Forelimb muscle (tissue), 1 donor: ENCODE data around the gene ZNF622. TPM values are rescaled to one million over a fixed set of nuclear protein-coding genes. Genes with fewer than 3 reads are reported as not detected.
A peak's percentile ranks its signal among the peaks of the same experiment; 100 is the strongest.
"Not testable (repeated sequence)": the region's sequence is repeated elsewhere in the genome, so short reads cannot be mapped to it uniquely, and the experiment has no call there.

ENCODE experiments used
- DNase-seq: peaks from one replicate; pipeline ENCODE4 v3.0.0-alpha.2; 2013; ENCODE audit warnings: low read depth
- polyA plus RNA-seq: library from polyadenylated mRNA; unstranded; fragments of 120-200 nt; gene quantifications from one replicate; pipeline ENCODE4 v1.2.1, GENCODE V29; 2013; ENCODE audit not compliant: insufficient read length

The ZNF622 gene
- polyA plus RNA-seq, 1 donor: 20.1 TPM

GRCh38 chr5:16480821-16481538, 15.4 kb upstream of the ZNF622 start:
- DNase-seq: no peak

DNA sequence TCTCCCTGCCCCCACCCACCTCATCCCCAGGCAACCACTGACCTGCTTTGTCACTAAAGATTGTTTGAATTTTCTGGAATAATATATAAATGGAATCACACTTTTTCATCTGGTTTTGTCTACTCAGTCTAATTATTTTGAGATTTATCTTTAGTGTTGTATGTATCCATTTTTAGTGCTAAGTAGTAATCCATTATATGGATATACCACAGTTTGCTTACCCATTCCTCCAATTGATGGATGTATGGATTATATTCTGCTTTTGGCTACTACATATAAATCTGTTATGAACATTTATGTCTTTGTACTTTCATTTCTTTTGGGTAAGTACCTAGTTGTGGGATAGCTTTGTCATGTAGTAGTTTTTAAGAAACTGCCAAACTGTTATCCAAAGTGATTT, 14.5 kb upstream of the ZNF622 start:
- DNase-seq: no peak

GRCh38 chr5:16477541-16477940, 11.9 kb upstream of the ZNF622 start:
- no peak for DNase-seq

DNA sequence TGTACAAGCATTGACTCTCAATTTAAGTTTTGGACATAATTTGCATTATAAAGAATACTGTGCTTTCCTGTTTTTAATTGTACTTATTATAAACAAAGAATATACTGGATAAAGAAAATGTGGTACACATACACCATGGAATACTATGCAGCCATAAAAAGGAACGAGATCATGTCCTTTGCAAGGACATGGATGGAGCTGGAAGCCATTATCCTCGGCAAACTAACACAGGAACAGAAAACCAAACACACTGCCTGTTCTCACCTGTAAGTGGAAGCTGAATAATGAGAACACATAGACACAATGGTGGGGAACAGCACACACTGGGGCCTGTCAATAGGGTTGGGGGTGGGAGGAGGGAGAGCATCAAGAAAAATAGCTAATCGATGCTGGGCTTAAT, 10.8 kb upstream of the ZNF622 start:
- DNase-seq: not testable (repeated sequence)

GRCh38 chr5:16471387-16471786, 5.8 kb upstream of the ZNF622 start:
- DNase-seq: no peak

GRCh38 chr5:16467363-16468219, 2.0 kb upstream of the ZNF622 start:
- DNase-seq: no peak

DNA sequence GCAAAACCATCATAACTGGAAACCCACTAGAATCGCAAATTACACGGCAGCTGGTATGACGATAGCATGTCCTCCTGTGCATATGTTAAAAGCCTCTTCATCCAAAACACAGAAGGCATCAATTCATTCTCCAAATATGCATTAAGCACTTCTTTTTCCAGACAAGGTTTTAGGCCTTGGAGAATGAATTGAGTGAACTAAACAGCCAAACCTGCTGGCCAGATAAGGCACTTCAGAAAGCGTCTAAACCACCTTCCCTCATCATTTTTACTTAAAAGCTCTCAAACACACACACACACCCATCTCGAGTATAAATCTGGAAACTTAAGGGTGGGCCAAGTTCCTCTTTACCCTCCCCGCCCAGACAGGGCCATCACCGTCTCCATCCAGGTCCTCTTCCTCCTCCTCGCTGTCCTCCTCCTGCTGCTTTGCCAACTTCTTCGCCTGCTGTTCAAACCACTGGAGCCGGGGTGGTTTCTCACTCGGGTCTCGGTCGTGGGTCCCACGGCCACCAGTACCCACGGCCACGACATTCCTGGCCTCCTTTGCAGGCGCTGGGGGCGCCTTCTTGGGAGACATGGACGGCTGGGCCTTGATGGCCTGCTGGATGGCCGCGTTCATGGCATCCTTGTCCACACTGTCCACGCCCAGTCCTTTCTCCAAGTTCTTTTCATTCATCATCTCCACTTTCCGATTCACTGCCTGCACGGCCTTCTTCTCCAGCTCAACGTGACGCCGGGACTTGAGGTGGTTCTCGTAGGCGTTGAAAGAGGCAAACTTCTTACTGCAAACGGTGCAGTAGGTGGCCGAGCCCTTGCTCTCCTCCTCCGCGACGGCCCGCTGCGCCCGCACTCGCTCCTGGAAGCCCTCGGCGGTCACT, 696 bp downstream of the ZNF622 start:
- DNase-seq: no peak

GRCh38 chr5:16464231-16464630, 1.4 kb downstream of the ZNF622 start:
- no peak for DNase-seq

DNA sequence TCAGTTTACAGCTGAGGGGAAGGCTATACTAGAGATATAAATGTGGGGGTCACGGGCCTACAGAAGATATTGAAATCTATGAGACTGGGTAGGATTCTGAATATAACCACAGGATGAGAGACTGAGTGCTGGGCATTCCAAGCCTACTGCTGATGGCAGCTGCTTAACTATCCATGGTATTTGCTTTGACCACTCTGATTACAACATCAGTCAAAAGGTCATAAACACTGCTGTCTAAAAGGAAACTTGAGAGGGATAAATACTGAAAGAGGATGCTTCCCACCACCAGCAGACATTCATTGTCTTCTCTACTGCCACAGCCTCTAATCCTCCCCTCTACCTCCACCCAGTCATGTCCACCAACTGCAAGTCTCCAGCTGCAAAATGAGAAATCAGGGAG, 3.8 kb downstream of the ZNF622 start:
- DNase-seq: no peak

GRCh38 chr5:16461026-16461425, 4.6 kb downstream of the ZNF622 start:
- DNase-seq: no peak

GRCh38 chr5:16459451-16459850, 6.1 kb downstream of the ZNF622 start:
- DNase-seq: no peak

DNA sequence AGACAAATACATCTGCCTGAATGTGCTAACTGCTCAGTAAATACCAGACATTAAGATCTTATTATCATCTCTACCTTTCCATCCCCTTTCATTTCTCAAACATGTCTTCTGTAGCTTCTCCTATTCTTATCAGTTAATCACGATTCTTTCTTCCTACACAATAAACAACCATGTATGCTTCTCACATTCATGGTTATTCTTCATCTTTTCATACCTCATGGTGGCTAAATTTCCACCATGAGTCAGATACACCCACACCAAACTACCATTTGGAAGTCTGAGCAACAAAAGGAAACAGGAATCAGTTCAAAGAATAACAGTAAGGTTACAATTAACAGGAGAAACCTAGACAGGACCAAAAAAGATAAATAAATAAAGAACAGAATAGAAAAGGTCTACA, 7.7 kb downstream of the ZNF622 start:
- no peak for DNase-seq

- DNase-seq: no peak
These were observed 8.1 kb downstream of the ZNF622 start for GRCh38 chr5:16457451-16457850.

DNA sequence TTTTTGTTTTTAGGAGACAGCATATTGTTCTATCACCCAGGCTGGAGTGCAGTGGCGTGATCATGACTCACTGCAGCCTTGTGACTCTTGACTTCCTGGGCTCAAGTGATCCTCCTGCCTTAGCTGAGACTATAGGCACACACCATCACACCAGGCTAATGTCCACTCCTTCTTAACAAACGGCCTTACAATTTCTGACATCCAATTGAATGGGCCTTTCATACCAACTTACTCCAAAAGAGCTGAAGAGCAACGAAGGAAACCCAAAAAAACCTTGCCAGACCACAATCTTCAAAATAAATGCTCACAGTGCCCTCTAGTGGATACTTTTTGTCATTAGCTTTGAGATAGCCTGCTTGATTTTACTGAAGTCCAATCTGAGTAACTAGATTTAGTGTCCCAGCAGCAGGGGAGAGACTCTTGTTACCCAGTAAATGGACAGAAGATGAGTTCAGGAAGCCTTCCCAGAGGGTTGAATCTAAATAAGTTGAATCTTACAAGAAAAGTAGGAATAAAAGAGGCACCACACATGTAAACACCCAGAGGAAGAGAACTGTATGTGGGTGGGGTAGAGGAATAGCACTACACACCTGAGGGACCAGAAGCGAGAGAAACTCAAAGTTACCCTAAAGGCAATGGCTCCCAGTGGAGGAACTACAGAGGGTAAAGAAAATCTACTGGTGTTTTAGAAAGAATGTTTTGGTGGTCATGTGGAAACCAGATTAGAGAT, 9.3 kb downstream of the ZNF622 start:
- peak; percentile 25 for DNase-seq

GRCh38 chr5:16455668-16456067, 9.9 kb downstream of the ZNF622 start:
- DNase-seq: no peak

GRCh38 chr5:16454686-16455085, 10.9 kb downstream of the ZNF622 start:
- no peak for DNase-seq

DNA sequence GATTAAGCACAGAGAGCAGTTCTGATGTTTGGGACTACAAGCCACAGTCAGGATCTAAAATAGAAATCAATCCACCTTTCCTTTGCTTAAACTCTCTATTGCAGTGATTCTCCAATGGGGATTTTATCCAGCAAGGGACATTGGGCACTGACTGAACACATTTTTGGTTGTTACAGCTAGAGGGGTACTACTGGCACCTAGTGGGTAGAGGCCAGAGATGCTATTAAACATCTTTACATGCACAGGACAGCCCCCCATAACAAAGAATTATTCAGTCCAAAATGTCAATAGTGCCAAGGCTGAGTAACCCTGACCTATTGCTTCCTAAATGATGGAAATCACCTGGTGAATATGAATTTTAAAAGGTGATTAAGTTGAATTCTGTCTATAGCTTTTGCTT, 12.0 kb downstream of the ZNF622 start:
- DNase-seq: no peak

- no peak for DNase-seq
These were observed 15.4 kb downstream of the ZNF622 start for GRCh38 chr5:16450163-16450562.

- DNase-seq: no peak
These were observed 18.6 kb downstream of the ZNF622 start for GRCh38 chr5:16446993-16447392.

GRCh38 chr5:16437977-16438376, 27.6 kb downstream of the ZNF622 start:
- no peak for DNase-seq

DNA sequence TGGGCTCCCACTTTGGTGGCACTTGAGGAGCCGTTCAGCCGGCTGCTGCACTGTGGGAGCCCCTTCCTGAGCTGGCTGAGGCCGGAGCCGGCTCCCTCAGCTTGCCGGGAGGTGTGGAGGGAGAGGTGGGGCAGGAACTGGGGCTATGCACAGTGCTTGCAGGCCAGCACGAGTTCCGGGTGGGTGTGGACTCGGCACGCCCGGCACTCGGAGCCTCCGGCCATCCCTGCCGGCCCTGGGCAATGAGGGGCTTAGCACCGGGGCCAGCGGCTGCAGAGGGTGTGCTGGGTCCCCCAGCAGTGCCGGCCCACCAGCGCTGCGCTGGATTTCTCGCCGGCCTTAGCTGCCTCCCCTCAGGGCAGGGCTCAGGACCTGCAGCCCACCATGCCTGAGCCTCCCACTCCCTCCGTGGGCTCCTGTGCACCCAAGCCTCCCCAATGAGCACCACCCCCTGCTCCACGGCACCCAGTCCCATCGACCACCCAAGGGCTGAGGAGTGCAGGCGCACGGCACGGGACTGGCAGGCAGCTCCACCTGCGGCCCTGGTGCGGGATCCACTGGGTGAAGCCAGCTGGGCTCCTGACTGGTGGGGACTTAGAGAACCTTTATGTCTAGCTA, 29.4 kb downstream of the ZNF622 start:
- not testable (repeated sequence) for DNase-seq
